ENCODE measurements around the gene HOGA1.

DNA sequence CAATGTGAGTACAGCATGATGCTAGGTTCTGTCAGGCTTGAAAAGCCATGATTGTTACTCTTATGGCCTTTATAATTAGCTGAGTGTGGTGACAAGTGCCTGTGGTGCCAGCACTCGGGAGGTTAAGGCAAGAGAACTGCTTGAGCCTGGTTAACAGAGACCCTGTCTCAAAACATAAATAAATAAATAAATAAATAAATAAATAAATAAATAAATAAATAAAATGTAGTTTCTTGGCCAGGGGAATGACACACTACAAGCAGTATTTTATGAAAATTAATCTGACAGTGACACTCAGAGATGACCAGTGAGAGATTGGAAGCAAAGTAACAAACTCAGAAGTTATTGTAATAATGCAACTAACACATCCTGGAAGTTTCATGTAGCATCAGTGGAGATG lies 51.4 kb downstream of the HOGA1 start:
- no peak for TF ChIP-seq CTCF (IDR thresholded peaks at IDR 0.05)
- no peak for TF ChIP-seq TCF7L2 (IDR thresholded peaks at IDR 0.05; ENCODE audit: low read depth, low read length)
- no peak for TF ChIP-seq POLR2AphosphoS5 (IDR thresholded peaks at IDR 0.05; ENCODE audit: low read depth, low read length)
- no peak for TF ChIP-seq REST (IDR thresholded peaks at IDR 0.05; ENCODE audit: insufficient read depth in 1 of 2, low read depth in 2 of 2, low read length in 1 of 2)

Data from Panc1 (cell line).